Astrocyte (in vitro differentiated cells and primary cell): Measurements from ENCODE around the gene RENBP. TPM values are rescaled to one million over a fixed set of nuclear protein-coding genes. Genes with fewer than 3 reads are reported as not detected.
A peak's percentile ranks its signal among the peaks of the same experiment; 100 is the strongest.

Source experiments
- DNase-seq: peaks from one replicate; pipeline ENCODE4 v3.0.0-alpha.2; 2010; ENCODE audit warnings: low read depth
- FAIRE-seq: peaks from 2 replicates; lab custom pipeline; 2011; peaks lifted over from hg19 to GRCh38; lab: Jason Lieb, UNC
- H2AFZ ChIP-seq: 2 replicates; pipeline ENCODE4 v1.6.0; 2012; ENCODE audit warnings: low read depth, low read length, inconsistent platforms
- H3K27ac ChIP-seq: 2 replicates; pipeline ENCODE4 v1.5.1; 2011; ENCODE audit warnings: low read depth, low read length, inconsistent platforms
- H3K27me3 ChIP-seq: 2 replicates; pipeline ENCODE4 v1.6.0; 2011; ENCODE audit warnings: low read length, inconsistent platforms; ENCODE audit not compliant: insufficient read depth
- H3K36me3 ChIP-seq: 2 replicates; pipeline ENCODE4 v1.5.1; 2011; ENCODE audit warnings: low read length, inconsistent platforms; ENCODE audit not compliant: insufficient read depth
- H3K4me1 ChIP-seq: 2 replicates; pipeline ENCODE4 v1.5.1; 2011; ENCODE audit warnings: low read length, inconsistent platforms; ENCODE audit not compliant: insufficient read depth
- H3K4me2 ChIP-seq: 2 replicates; pipeline ENCODE4 v1.6.0; 2012; ENCODE audit warnings: low read length, inconsistent platforms
- H3K4me3 ChIP-seq: 2 replicates; pipeline ENCODE4 v1.5.1; 2011; ENCODE audit warnings: low read depth, mild to moderate bottlenecking, low read length, inconsistent platforms; ENCODE audit not compliant: insufficient read depth
- H3K79me2 ChIP-seq: 2 replicates; pipeline ENCODE4 v1.6.0; 2012; ENCODE audit warnings: mild to moderate bottlenecking, low read length, inconsistent platforms; ENCODE audit not compliant: insufficient read depth
- H3K9ac ChIP-seq: 2 replicates; pipeline ENCODE4 v1.6.0; 2012; ENCODE audit warnings: mild to moderate bottlenecking, low read length, inconsistent platforms
- H3K9me3 ChIP-seq: 2 replicates; pipeline ENCODE4 v1.5.1; 2012; ENCODE audit warnings: low read depth, mild to moderate bottlenecking, low read length, inconsistent platforms; ENCODE audit not compliant: insufficient read depth
- H4K20me1 ChIP-seq: 2 replicates; pipeline ENCODE4 v1.6.0; 2012; ENCODE audit warnings: low read length, inconsistent platforms; ENCODE audit not compliant: insufficient read depth
- H3K27ac Mint-ChIP-seq: one replicate; pipeline ENCODE4 v1.8.0; 2021; ENCODE audit warnings: mild to moderate bottlenecking, mixed read lengths; ENCODE audit not compliant: unreplicated experiment
- H3K27me3 Mint-ChIP-seq: one replicate; pipeline ENCODE4 v1.8.0; 2021; ENCODE audit warnings: low read depth, mixed read lengths; ENCODE audit not compliant: unreplicated experiment
- H3K36me3 Mint-ChIP-seq: one replicate; pipeline ENCODE4 v1.8.0; 2021; ENCODE audit warnings: low read depth, mixed read lengths; ENCODE audit not compliant: unreplicated experiment
- H3K4me1 Mint-ChIP-seq: one replicate; pipeline ENCODE4 v1.8.0; 2021; ENCODE audit warnings: low read depth, mixed read lengths; ENCODE audit not compliant: unreplicated experiment
- H3K4me3 Mint-ChIP-seq: one replicate; pipeline ENCODE4 v1.8.0; 2021; ENCODE audit warnings: mild to moderate bottlenecking, moderate library complexity, mixed read lengths; ENCODE audit not compliant: unreplicated experiment
- H3K9me3 Mint-ChIP-seq: one replicate; pipeline ENCODE4 v1.8.0; 2021; ENCODE audit warnings: mild to moderate bottlenecking, mixed read lengths; ENCODE audit not compliant: unreplicated experiment
- EZH2 ChIP-seq: IDR thresholded peaks from 2 replicates; pipeline ENCODE4 v1.6.1; 2012; ENCODE audit warnings: mild to moderate bottlenecking, low read length, inconsistent platforms; ENCODE audit not compliant: insufficient read depth
- total RNA-seq: library from RNA; stranded (reverse); gene quantifications from 2 replicates; pipeline ENCODE4 v1.2.1, GENCODE V29; 2021
- TF ChIP-seq, protein P1 (sequence below): IDR thresholded peaks from 2 replicates; pipeline ENCODE4 v1.5.1; 2011; ENCODE audit warnings: low read depth, mild to moderate bottlenecking, inconsistent platforms, low read length, moderate library complexity; ENCODE audit not compliant: insufficient read depth

RENBP gene
- total RNA-seq, 1 donor from 2014 or later = 2.2 TPM

DNA sequence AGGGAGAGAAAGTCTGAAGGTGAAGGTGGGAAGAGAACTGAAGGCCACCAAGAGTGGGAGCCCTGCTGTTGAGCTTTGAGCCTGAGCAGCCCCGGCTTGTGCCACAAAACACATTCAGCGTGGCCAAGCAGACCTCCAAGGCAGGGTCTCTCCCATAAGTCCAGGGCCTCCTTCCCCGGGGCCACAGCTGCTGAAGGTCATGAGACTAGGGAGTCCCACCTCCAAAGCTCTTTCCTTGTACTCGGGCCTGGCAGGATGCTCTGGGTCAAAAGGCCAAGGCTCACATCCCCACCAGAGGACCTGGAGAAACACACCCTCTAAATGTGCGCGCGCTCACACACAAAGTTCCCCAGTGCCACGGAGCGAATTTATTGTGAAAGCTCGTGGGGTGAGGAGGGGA lies 14.9 kb downstream of the RENBP start:
- H2AFZ ChIP-seq = no peak overlapping the region
- H3K79me2 ChIP-seq = peaks cover 32% of the 10 kb centered on the region
- H3K36me3 ChIP-seq = peaks cover 4% of the 10 kb centered on the region
- H4K20me1 ChIP-seq = peaks cover 13% of the 10 kb centered on the region
- Mint-ChIP-seq H3K27ac (no peak overlapping the region), H3K9me3 (no peaks in the 10 kb centered on the region), H3K4me3 (no peak overlapping the region), H3K4me1 (no peaks in the 10 kb centered on the region), H3K36me3 (no peaks in the 10 kb centered on the region), H3K27me3 (no peaks in the 10 kb centered on the region)
- H3K27me3 ChIP-seq = no peaks in the 10 kb centered on the region
- no peak for FAIRE-seq
- H3K27ac ChIP-seq = no peak overlapping the region
- no peak overlapping the region for H3K4me2 ChIP-seq
- TF ChIP-seq, protein P1, sequence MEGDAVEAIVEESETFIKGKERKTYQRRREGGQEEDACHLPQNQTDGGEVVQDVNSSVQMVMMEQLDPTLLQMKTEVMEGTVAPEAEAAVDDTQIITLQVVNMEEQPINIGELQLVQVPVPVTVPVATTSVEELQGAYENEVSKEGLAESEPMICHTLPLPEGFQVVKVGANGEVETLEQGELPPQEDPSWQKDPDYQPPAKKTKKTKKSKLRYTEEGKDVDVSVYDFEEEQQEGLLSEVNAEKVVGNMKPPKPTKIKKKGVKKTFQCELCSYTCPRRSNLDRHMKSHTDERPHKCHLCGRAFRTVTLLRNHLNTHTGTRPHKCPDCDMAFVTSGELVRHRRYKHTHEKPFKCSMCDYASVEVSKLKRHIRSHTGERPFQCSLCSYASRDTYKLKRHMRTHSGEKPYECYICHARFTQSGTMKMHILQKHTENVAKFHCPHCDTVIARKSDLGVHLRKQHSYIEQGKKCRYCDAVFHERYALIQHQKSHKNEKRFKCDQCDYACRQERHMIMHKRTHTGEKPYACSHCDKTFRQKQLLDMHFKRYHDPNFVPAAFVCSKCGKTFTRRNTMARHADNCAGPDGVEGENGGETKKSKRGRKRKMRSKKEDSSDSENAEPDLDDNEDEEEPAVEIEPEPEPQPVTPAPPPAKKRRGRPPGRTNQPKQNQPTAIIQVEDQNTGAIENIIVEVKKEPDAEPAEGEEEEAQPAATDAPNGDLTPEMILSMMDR = no peak
- TF ChIP-seq EZH2 = no peak
- H3K4me1 ChIP-seq = peaks cover 12% of the 10 kb centered on the region
- H3K9me3 ChIP-seq = no peaks in the 10 kb centered on the region
- no peak overlapping the region for H3K9ac ChIP-seq
- H3K4me3 ChIP-seq = no peak overlapping the region
- DNase-seq = no peak

DNA sequence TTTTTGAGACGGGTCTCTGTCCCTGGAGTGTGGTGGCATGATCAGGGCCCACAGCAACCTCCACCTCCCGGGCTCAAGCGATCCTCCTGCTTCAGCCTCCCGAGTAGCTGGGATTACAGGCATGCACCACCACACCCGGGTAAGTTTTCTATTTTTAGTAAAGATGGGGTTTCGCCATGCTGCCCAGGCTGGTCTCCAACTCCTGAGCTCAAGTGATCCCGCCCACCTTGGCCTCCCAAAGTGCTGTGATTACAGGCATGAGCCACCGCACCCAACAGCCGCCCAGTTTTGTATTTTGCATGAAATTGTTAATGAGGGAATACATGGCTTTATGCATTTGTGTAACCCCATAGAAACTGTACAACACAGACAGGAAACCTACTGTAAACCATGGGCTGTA lies 15.6 kb downstream of the RENBP start:
- no peak for FAIRE-seq

More for the DNA sequence above, 15.6 kb downstream of the RENBP start:
- H3K9me3 Mint-ChIP-seq = no peaks in the 10 kb centered on the region
- H3K27ac Mint-ChIP-seq = no peak overlapping the region
- no peak overlapping the region for H3K4me3 Mint-ChIP-seq
- peaks cover 13% of the 10 kb centered on the region for H4K20me1 ChIP-seq
- no peak for TF ChIP-seq EZH2
- TF ChIP-seq, protein P1 = no peak
- H3K4me1 Mint-ChIP-seq = no peaks in the 10 kb centered on the region
- no peak for DNase-seq
- no peaks in the 10 kb centered on the region for H3K27me3 Mint-ChIP-seq
- peaks cover 12% of the 10 kb centered on the region for H3K4me1 ChIP-seq
- no peaks in the 10 kb centered on the region for H3K9me3 ChIP-seq
- H3K27ac ChIP-seq = no peak overlapping the region
- peak overlapping the region; percentile 72 for H3K4me2 ChIP-seq
- H3K79me2 ChIP-seq = peaks cover 25% of the 10 kb centered on the region
- no peak overlapping the region for H3K9ac ChIP-seq
- H3K36me3 ChIP-seq = peaks cover 4% of the 10 kb centered on the region
- no peak overlapping the region for H3K4me3 ChIP-seq
- H3K27me3 ChIP-seq = no peaks in the 10 kb centered on the region
- H3K36me3 Mint-ChIP-seq = no peaks in the 10 kb centered on the region
- H2AFZ ChIP-seq = no peak overlapping the region
